Transverse colon (tissue), 4 donors: Measurements from ENCODE around the gene APC2.

Experiments
- EP300 ChIP-seq: sonication (generic); formaldehyde crosslinking; IDR thresholded peaks from one replicate; pipeline ENCODE4 v1.6.1; 2017; ENCODE audit warnings: antibody characterized with exemption, low read depth
- POLR2A ChIP-seq: fragments of 450-650 bp; IDR thresholded peaks from one replicate; pipeline ENCODE4 v1.6.1; 2016; ENCODE audit warnings: antibody characterized with exemption, mild to moderate bottlenecking, moderate library complexity
- POLR2AphosphoS5 ChIP-seq, 3 donors: sonication (generic); formaldehyde crosslinking; IDR thresholded peaks; one replicate each; pipeline ENCODE4 v1.6.1; 2016; ENCODE audit warnings: antibody characterized with exemption in 3 of 3
- TF ChIP-seq, protein P1 (sequence below), 5 experiments: fragments of 200-600 bp in 3 of 5; fragments of 450-650 bp in 2 of 5; sonication (generic) in 3 of 5; IDR thresholded peaks; 1 replicate in 2 of 5; 2 replicates in 3 of 5; pipeline ENCODE4 v1.5.1; 2016 to 2017; ENCODE audit warnings: antibody characterized with exemption in 5 of 5, inconsistent platforms in 3 of 5, mild to moderate bottlenecking in 2 of 5, moderate library complexity in 1 of 5

DNA sequence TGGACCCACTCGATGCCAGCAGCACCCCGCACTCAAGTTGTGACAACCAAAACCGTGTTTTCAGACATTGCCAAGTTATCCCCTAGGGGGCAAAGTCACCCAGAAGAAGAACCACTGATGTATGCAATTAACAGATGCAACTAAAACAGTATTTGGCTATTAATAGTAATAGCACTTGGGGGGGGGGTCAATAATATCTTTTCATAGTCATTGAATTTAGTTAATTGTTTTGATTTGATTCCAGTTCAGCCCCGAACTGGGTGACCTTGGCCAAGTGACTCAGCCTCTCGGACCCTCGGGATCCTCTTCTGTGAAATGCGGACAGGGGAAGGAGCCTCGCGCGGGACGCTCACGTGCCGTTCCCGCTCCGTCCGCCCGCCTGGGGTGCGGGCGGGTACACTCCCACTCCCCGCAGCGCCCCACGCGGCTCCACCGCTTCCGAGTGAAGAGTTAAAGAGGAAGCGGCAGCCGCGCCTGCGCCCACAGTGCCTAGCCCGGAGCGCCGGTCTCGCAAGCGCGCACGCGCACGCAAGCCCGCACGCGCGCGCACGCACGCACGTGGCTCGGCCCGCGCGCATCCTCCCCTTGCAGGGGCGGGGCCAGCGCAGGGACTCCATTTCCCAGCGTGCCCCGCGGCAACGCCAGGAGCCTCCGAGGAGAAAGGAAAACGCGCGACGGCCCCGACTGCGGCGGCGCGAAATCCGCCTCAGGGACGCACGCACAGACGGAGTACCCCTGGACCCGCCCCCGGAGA lies 43.0 kb upstream of the APC2 start:
- TF ChIP-seq EP300: no peak
- TF ChIP-seq, protein P1, sequence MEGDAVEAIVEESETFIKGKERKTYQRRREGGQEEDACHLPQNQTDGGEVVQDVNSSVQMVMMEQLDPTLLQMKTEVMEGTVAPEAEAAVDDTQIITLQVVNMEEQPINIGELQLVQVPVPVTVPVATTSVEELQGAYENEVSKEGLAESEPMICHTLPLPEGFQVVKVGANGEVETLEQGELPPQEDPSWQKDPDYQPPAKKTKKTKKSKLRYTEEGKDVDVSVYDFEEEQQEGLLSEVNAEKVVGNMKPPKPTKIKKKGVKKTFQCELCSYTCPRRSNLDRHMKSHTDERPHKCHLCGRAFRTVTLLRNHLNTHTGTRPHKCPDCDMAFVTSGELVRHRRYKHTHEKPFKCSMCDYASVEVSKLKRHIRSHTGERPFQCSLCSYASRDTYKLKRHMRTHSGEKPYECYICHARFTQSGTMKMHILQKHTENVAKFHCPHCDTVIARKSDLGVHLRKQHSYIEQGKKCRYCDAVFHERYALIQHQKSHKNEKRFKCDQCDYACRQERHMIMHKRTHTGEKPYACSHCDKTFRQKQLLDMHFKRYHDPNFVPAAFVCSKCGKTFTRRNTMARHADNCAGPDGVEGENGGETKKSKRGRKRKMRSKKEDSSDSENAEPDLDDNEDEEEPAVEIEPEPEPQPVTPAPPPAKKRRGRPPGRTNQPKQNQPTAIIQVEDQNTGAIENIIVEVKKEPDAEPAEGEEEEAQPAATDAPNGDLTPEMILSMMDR (IDR thresholded peaks at IDR 0.05): peak; percentile 26 to 78 (median 44)
- TF ChIP-seq POLR2A: peak; percentile 25
- TF ChIP-seq POLR2AphosphoS5 (IDR thresholded peaks at IDR 0.05): peak in 2 of 3 donors; percentile 25 to 58
